PFSK-1 (cell line): ENCODE measurements around the gene CACNA1B.

Experiments used
- FOXP2 ChIP-seq: optimal IDR thresholded peaks from 2 replicates; pipeline ENCODE3; 2011; ENCODE audit warnings: borderline replicate concordance, control low read depth, inconsistent platforms; ENCODE audit not compliant: insufficient read depth; ENCODE audit errors: extremely low read length, extremely low read depth
- POLR2AphosphoS5 ChIP-seq: IDR thresholded peaks from 2 replicates; pipeline ENCODE4 v1.6.1; 2012; ENCODE audit warnings: low read depth, mild to moderate bottlenecking, control low read depth, low read length, moderate library complexity
- REST ChIP-seq, 2 experiments: IDR thresholded peaks; 2 replicates each; pipeline versions ENCODE4 v1.6.1 to v1.8.0; 2011 to 2012; ENCODE audit warnings: low read depth in 2 of 2, low read length in 2 of 2, control low read depth in 1 of 2, inconsistent platforms in 1 of 2, mild to moderate bottlenecking in 1 of 2, moderate library complexity in 1 of 2; ENCODE audit not compliant: insufficient read depth in 1 of 2
- SIN3A ChIP-seq: IDR thresholded peaks from 2 replicates; pipeline ENCODE4 v1.6.1; 2012; ENCODE audit warnings: mild to moderate bottlenecking, low read length, moderate library complexity, borderline replicate concordance; ENCODE audit not compliant: insufficient read depth
- TAF1 ChIP-seq: IDR thresholded peaks from 2 replicates; pipeline ENCODE4 v1.6.1; 2012; ENCODE audit warnings: low read length, control low read depth, borderline replicate concordance; ENCODE audit not compliant: insufficient read depth

Gene CACNA1B

GRCh38 chr9:137851516-137852267 lies 25.9 kb upstream of the CACNA1B start:
- TF ChIP-seq TAF1 (no peak), SIN3A (no peak), FOXP2 (no peak), REST (IDR thresholded peaks at IDR 0.05; ENCODE audit: insufficient read depth in 1 of 2, low read depth in 2 of 2, low read length in 2 of 2) (no peak), POLR2AphosphoS5 (no peak)

DNA sequence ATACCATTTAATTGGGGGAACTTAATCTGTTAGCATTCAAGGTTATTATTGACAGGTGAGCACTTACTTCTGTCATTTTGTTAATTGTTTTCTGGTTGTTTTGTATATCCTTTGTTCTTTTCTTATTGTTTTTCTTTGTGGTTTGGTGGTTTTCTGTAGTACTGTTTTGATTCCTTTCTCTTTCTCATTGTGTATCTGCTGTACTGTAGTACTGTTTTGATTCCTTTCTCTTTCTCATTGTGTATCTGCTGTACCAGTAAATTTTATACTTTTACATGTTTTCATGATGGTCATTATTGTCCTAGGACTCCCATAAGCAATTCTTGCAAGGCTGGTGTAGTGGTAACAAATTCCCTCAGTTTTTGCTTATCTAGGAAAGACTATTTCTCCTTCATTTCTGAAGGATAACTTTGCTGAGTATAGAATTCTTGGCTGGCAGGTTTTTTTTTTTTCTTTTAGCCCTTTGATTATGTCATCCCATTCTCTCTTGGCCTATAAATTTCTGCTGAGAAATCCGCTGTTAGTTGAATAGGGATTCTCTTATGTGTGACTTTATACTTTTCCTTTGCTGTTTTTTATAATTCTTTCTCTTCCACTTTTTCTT lies 24.1 kb upstream of the CACNA1B start:
- no peak for TF ChIP-seq FOXP2
- TF ChIP-seq SIN3A = no peak
- TF ChIP-seq REST (IDR thresholded peaks at IDR 0.05; ENCODE audit: insufficient read depth in 1 of 2, low read depth in 2 of 2, low read length in 2 of 2) = no peak
- no peak for TF ChIP-seq TAF1
- TF ChIP-seq POLR2AphosphoS5 = no peak

GRCh38 chr9:137860361-137860760 lies 17.2 kb upstream of the CACNA1B start:
- TF ChIP-seq POLR2AphosphoS5 (no peak), SIN3A (no peak), FOXP2 (no peak), TAF1 (no peak), REST (IDR thresholded peaks at IDR 0.05; ENCODE audit: insufficient read depth in 1 of 2, low read depth in 2 of 2, low read length in 2 of 2) (no peak)

GRCh38 chr9:137865581-137866145 lies 11.9 kb upstream of the CACNA1B start:
- TF ChIP-seq SIN3A (no peak), REST (IDR thresholded peaks at IDR 0.05; ENCODE audit: insufficient read depth in 1 of 2, low read depth in 2 of 2, low read length in 2 of 2) (no peak), TAF1 (no peak), POLR2AphosphoS5 (no peak), FOXP2 (no peak)
